Ramos (cell line): Measurements from ENCODE around the gene JMJD7.

Experiments
- in situ Hi-C: fragments of 300-500 bp; cut with MboI; formaldehyde crosslinking; loops from one replicate; pipeline ENCODE4 v1.14.3; 2022; ENCODE audit warnings: low sequenced_read_pairs; ENCODE audit not compliant: unreplicated experiment

The JMJD7 gene

GRCh38 chr15:41827880-41828806, at the start of gene JMJD7:
Gene JMJD7 (plus strand): TSS chr15:41828092. CDS start chr15:41828125, 33 bp downstream.
- in situ Hi-C loops: no loop called here

- in situ Hi-C loops: no loop called here
These were observed 49.4 kb upstream of the JMJD7 start for GRCh38 chr15:41778521-41778920.

- in situ Hi-C loops: no loop called here
These were observed 48.2 kb upstream of the JMJD7 start for GRCh38 chr15:41779662-41780157.

- in situ Hi-C loops: no loop called here
These were observed 47.6 kb upstream of the JMJD7 start for GRCh38 chr15:41780266-41780665.

- in situ Hi-C loops: no loop called here
These were observed 47.2 kb upstream of the JMJD7 start for GRCh38 chr15:41780727-41781126.

GRCh38 chr15:41782371-41783282, 45.3 kb upstream of the JMJD7 start:
- in situ Hi-C loops: no loop called here

- in situ Hi-C loops: no loop called here
These were observed 44.6 kb upstream of the JMJD7 start for GRCh38 chr15:41783296-41783695.

- in situ Hi-C loops: no loop called here
These were observed 39.6 kb upstream of the JMJD7 start for GRCh38 chr15:41788262-41788661.

GRCh38 chr15:41789236-41789635, 38.7 kb upstream of the JMJD7 start:
- in situ Hi-C loops: no loop called here

- in situ Hi-C loops: no loop called here
These were observed 38.2 kb upstream of the JMJD7 start for GRCh38 chr15:41789662-41790061.

- in situ Hi-C loops: no loop called here
These were observed 37.7 kb upstream of the JMJD7 start for GRCh38 chr15:41790169-41790568.

GRCh38 chr15:41790756-41791546, 36.9 kb upstream of the JMJD7 start:
- in situ Hi-C loops: no loop called here

GRCh38 chr15:41791547-41791937, 36.4 kb upstream of the JMJD7 start:
- in situ Hi-C loops: no loop called here

GRCh38 chr15:41792000-41792637, 35.8 kb upstream of the JMJD7 start:
- in situ Hi-C loops: no loop called here

GRCh38 chr15:41794081-41794480, 33.8 kb upstream of the JMJD7 start:
- in situ Hi-C loops: no loop called here

- in situ Hi-C loops: no loop called here
These were observed 31.7 kb upstream of the JMJD7 start for GRCh38 chr15:41795996-41796856.

GRCh38 chr15:41797201-41797944, 30.5 kb upstream of the JMJD7 start:
- in situ Hi-C loops: no loop called here
